Measurements from ENCODE around the gene HSD3B1.

GRCh38 chr1:119531606-119532323, 24.8 kb downstream of the HSD3B1 start:
- TF ChIP-seq POLR2A (IDR thresholded peaks at IDR 0.05; ENCODE audit: low read depth, low read length) (no peak), POLR2AphosphoS5 (IDR thresholded peaks at IDR 0.05; ENCODE audit: low read depth, low read length) (no peak)
